HUES6 (cell line): ENCODE measurements around the gene PGM2.
"Not testable (repeated sequence)": the region's sequence is repeated elsewhere in the genome, so short reads cannot be mapped to it uniquely, and the experiment has no call there.

ENCODE experiments used
- H3K27ac ChIP-seq: 2 replicates; pipeline ENCODE4 v1.7.0; 2013; ENCODE audit warnings: low read depth, mild to moderate bottlenecking, low read length, inconsistent platforms
- H3K27me3 ChIP-seq: 2 replicates; pipeline ENCODE4 v1.6.1; 2013; ENCODE audit warnings: low read length; ENCODE audit not compliant: control insufficient read depth, insufficient read depth
- H3K36me3 ChIP-seq: 2 replicates; pipeline ENCODE4 v1.6.1; 2013; ENCODE audit warnings: low read length; ENCODE audit not compliant: control insufficient read depth, insufficient read depth
- H3K4me1 ChIP-seq: 2 replicates; pipeline ENCODE4 v1.6.1; 2013; ENCODE audit warnings: low read length; ENCODE audit not compliant: control insufficient read depth, insufficient read depth
- H3K4me3 ChIP-seq: 2 replicates; pipeline ENCODE4 v1.5.1; 2013; ENCODE audit warnings: low read depth, low read length
- H3K9ac ChIP-seq: one replicate; pipeline ENCODE4 v1.6.1; 2013; ENCODE audit warnings: mild to moderate bottlenecking, low read length
- H3K9me3 ChIP-seq: 2 replicates; pipeline ENCODE4 v1.6.1; 2013; ENCODE audit warnings: low read depth, low read length; ENCODE audit not compliant: control insufficient read depth, insufficient read depth

The PGM2 gene

DNA sequence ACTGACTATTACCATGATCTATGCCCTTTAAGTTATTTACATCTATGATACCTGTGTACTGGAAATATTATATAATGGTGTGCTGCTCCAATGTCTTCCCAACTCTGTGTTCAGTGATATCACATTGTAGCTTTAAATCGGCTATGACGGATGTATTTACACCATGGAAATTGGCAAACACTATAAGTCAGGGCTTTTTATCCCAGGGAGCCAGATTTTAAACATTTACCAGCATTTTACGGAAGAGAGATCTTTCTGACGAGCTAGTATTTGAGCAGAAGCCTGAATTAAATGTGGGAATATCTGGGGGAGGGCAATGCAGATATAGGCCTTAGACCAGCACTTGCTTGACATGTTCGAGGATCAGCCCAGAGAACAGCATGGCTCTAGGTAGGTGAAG is 7.7 kb upstream of the PGM2 start:
- H3K27me3 ChIP-seq, result no peaks in the 10 kb centered on the region
- no peak overlapping the region for H3K4me3 ChIP-seq
- H3K9ac ChIP-seq, result no peak overlapping the region
- no peak overlapping the region for H3K27ac ChIP-seq
- H3K36me3 ChIP-seq, result no peaks in the 10 kb centered on the region
- no peaks in the 10 kb centered on the region for H3K4me1 ChIP-seq
- H3K9me3 ChIP-seq, result 0 out of 2 replicates have a peak, but pooled peaks cover 3% of the 10 kb centered on the region

- H3K36me3 ChIP-seq, H3K4me3 ChIP-seq, H3K27me3 ChIP-seq, H3K9ac ChIP-seq, H3K27ac ChIP-seq, H3K4me1 ChIP-seq, H3K9me3 ChIP-seq: not testable (repeated sequence)
Observed at GRCh38 chr4:37820458-37820857, 6.0 kb upstream of the PGM2 start.

- no peak overlapping the region for H3K9ac ChIP-seq
- no peaks in the 10 kb centered on the region for H3K36me3 ChIP-seq
Observed at GRCh38 chr4:37821953-37822605, 4.4 kb upstream of the PGM2 start.

DNA sequence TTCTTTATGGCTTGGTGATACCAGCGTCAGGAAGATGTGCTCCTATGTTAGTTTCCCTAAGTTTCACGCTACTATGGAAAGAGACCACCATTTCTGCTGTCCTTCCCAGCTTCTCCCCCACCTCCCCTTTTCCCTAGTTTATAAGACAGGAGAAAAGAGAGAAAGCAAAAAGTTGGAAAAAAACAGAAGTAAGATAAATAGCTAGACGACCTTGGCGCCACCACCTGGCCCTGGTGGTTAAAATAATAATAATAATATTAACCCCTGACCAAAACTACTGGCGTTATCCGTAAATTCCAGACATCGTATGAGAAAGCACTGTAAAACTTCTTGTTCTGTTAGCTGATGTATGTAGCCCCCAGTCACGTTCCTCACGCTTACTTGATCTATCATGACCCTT is 985 bp upstream of the PGM2 start:
- not testable (repeated sequence) for H3K27ac ChIP-seq, H3K9me3 ChIP-seq, H3K36me3 ChIP-seq
- peak overlapping the region; percentile 75 for H3K9ac ChIP-seq
- peak overlapping the region; percentile 82 for H3K4me3 ChIP-seq
- peaks cover 15% of the 10 kb centered on the region for H3K4me1 ChIP-seq
- peaks cover 17% of the 10 kb centered on the region for H3K27me3 ChIP-seq

More at GRCh38 chr4:37821953-37822605, 4.4 kb upstream of the PGM2 start:
- H3K4me3 ChIP-seq, result no peak overlapping the region
- peaks cover 9% of the 10 kb centered on the region for H3K27me3 ChIP-seq
- no peak overlapping the region for H3K27ac ChIP-seq
- 0 out of 2 replicates have a peak, but pooled peaks cover 3% of the 10 kb centered on the region for H3K9me3 ChIP-seq
- H3K4me1 ChIP-seq, result peaks cover 5% of the 10 kb centered on the region

GRCh38 chr4:37825968-37826294 is 555 bp upstream of the PGM2 start:
- H3K27ac ChIP-seq, result no peak overlapping the region
- peak overlapping the region; percentile 75 for H3K9ac ChIP-seq
- no peaks in the 10 kb centered on the region for H3K9me3 ChIP-seq
- H3K36me3 ChIP-seq, result peaks cover 10% of the 10 kb centered on the region
- H3K27me3 ChIP-seq, result peaks cover 17% of the 10 kb centered on the region
- peaks cover 15% of the 10 kb centered on the region for H3K4me1 ChIP-seq
- peak overlapping the region; percentile 82 for H3K4me3 ChIP-seq

- Histone ChIP-seq H3K4me3 (peak overlapping the region; percentile 82), H3K4me1 (peaks cover 15% of the 10 kb centered on the region), H3K27me3 (peaks cover 17% of the 10 kb centered on the region), H3K27ac (no peak overlapping the region), H3K36me3 (peaks cover 17% of the 10 kb centered on the region), H3K9me3 (no peaks in the 10 kb centered on the region), H3K9ac (peak overlapping the region; percentile 75)
Observed at GRCh38 chr4:37827030-37827685, 672 bp downstream of the PGM2 start.

GRCh38 chr4:37827802-37828321 is 1.4 kb downstream of the PGM2 start:
- no peak overlapping the region for H3K9ac ChIP-seq
- H3K4me3 ChIP-seq, result peak overlapping the region; percentile 82

DNA sequence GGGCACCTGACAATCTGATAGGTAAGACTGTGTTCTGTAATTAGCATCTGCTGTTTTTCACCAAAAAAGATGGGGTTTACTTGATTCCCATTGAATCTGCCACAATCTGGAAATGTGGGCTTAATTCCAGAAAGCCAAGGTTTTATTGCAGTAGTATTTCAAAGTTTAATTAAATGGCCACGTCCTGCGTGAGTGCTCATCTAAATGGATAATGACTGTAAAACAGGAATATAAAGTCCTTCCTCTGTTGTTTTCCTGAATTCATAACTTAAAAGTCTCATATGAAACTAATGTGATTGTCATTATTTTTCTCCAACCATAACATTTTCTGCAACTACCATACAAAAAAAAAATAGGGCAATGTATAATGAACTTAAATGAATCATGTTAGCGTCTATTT is 2.4 kb downstream of the PGM2 start:
- peaks cover 17% of the 10 kb centered on the region for H3K27me3 ChIP-seq
- H3K36me3 ChIP-seq, result peaks cover 29% of the 10 kb centered on the region
- H3K27ac ChIP-seq, result no peak overlapping the region
- H3K9me3 ChIP-seq, result no peaks in the 10 kb centered on the region
- no peak overlapping the region for H3K4me3 ChIP-seq
- H3K4me1 ChIP-seq, result peaks cover 15% of the 10 kb centered on the region
- H3K9ac ChIP-seq, result no peak overlapping the region

More at GRCh38 chr4:37827802-37828321, 1.4 kb downstream of the PGM2 start:
- Histone ChIP-seq H3K9me3 (no peaks in the 10 kb centered on the region), H3K27ac (no peak overlapping the region), H3K36me3 (peaks cover 24% of the 10 kb centered on the region), H3K4me1 (peaks cover 15% of the 10 kb centered on the region), H3K27me3 (peaks cover 17% of the 10 kb centered on the region)

DNA sequence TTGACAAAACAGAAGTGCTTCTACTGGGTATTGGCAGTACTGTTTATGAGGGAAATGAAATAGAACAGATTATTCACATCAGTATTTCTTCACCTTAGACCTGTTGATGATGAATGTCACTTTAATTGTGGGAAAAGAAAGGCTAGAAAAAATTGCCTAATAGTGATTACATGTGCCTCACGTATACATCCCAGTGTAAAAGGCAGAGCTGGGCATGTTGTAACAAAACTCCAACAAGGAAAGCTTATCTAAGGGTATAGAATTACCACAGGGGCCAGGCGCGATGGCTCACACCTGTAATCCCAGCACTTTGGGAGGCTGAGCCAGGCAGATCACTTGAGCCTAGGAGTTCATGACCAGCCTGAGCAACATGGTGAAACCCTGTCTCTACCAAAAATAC is 4.2 kb downstream of the PGM2 start:
- Histone ChIP-seq H3K27me3 (peaks cover 13% of the 10 kb centered on the region), H3K36me3 (peaks cover 41% of the 10 kb centered on the region), H3K9ac (no peak overlapping the region), H3K27ac (no peak overlapping the region), H3K4me3 (no peak overlapping the region), H3K4me1 (peaks cover 11% of the 10 kb centered on the region; the same call in 1 of the 2 replicates), H3K9me3 (no peaks in the 10 kb centered on the region)

DNA sequence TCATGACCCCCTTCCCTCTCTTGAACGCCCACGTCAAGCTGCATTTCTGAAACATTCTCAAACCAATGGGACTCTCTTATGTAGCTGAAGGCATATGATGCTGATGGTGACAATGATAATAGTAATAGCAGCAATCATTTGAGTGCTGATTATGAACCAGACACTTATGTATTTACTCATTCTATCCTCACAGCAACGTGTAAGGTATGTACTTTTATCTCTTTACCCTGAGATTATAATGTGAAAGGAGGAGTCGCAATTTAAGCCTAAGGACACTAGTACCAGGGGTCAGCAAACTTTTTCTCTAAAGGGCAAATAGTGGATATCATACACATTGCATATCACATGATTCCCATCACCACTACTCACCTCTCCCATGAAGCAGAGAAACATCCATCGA is 8.5 kb downstream of the PGM2 start:
- Histone ChIP-seq H3K9ac (no peak overlapping the region), H3K36me3 (peaks cover 68% of the 10 kb centered on the region)

GRCh38 chr4:37835806-37836205 is 9.3 kb downstream of the PGM2 start:
- Histone ChIP-seq H3K9ac (no peak overlapping the region), H3K4me1 (no peaks in the 10 kb centered on the region), H3K36me3 (peaks cover 69% of the 10 kb centered on the region), H3K9me3 (no peaks in the 10 kb centered on the region), H3K27ac (no peak overlapping the region), H3K27me3 (no peaks in the 10 kb centered on the region), H3K4me3 (no peak overlapping the region)

More for the DNA sequence above, 8.5 kb downstream of the PGM2 start:
- Histone ChIP-seq H3K9me3 (no peaks in the 10 kb centered on the region), H3K27me3 (no peaks in the 10 kb centered on the region), H3K27ac (no peak overlapping the region), H3K4me3 (no peak overlapping the region), H3K4me1 (no peaks in the 10 kb centered on the region)
